Right forelimb (tissue), 1 donor: ENCODE measurements around the gene C3orf52.

ENCODE experiments used
- DNase-seq: peaks from one replicate; pipeline ENCODE4 v3.0.0-alpha.2; 2018

Gene C3orf52

DNA sequence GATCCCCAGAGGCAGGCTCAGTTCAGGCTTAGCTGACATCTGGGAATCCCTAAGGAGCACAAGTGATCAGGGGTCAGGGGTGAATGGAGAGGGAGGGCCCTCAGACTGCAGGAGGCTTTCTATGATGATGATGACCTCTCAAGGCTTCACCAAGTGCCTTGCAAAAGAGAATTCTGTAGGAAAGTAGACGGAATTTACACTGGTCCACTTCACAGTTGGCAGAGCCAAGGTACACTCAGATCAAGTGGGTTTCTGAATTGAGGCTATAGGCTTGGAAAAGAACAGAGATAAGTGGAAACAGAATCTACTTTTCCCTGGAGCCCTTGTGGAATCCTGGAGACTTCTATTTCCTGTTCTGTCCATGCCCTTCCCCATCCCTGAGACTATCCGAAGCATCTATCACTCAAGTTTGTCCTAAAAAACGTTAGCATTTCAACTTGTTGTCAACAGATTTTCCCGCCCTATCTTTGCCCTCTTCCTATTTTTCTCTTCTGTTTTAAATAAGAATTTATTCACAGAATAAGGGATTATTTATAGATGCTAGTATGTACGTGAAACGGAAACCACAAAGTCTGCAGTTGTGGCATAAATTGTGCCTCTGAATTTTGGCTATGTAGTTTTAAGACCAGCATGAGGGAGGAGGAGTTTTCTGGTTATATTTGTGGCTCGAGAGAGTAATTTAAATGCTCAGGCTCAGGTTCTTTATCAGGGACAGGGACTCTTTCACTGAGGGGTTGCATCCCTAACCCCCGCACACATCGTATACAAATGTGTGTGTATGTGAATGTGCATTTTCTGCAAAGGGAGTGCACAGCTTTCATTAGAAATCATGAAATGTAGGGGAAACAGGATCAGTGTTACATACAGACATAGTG, 34.0 kb downstream of the C3orf52 start:
- no peak for DNase-seq

DNA sequence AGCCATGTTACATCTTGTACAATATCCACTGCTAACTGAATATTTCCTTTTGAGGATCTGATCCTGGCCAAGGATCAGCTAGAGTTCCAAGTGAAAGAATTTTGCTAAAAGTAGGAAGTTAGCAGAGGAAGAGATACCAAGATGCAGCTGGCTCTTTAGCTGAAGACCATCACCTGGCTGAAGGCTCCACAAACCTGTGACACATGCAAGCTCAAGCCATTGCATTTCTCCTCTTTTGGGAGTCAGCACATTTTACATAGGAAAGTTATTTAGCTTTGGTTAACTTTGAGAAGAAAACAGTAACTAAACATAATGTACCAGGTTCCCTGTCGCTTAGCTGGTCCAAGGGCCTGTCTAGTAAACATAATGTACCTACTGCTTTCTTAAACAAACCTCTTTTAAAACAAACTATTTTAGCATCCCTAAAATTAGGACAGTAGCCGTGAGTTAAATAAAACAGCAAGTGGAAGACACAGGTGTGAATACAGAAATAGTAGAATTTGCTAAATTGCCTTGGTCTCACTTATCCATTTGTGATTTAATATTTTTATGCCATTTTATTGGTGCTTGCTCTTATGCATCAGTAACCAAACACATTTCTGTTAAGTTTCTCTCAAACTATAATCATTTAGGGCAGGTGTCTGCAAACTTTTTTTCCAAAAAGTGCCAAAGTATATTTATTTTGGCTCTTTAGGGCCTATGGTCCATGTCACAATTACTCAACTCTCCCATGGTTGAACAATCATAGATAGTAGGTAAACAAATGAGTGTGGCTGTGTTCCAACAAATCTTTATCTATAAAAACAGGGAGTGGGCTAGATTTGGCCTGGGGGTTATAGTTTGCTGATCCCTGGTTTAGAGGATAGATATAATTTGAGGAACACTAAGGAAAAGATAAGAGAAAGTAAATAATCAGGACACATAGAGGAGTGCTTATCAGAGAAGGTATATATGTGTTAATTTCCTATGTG, 35.7 kb downstream of the C3orf52 start:
- DNase-seq: no peak

DNA sequence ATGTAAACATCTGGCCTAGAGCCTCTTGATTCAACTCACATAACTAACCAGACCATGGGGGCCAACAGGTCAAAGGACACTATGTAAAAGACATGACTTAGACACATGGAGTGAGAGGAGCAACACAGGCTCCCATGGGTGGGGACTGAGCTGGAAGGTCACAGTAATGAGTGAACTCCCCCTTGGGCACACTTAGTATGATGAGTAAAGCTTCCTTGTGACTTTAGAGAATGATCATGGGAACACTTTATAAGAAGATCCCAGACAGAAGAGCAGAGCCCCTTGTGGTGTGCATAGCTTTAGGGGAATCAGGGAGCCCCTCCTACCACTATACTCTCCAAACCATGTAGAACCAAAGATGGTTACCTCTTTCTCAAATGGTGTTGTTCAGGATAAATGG, 36.7 kb downstream of the C3orf52 start:
- no peak for DNase-seq

- DNase-seq: no peak
These were observed 37.4 kb downstream of the C3orf52 start for GRCh38 chr3:112123548-112123947.

DNA sequence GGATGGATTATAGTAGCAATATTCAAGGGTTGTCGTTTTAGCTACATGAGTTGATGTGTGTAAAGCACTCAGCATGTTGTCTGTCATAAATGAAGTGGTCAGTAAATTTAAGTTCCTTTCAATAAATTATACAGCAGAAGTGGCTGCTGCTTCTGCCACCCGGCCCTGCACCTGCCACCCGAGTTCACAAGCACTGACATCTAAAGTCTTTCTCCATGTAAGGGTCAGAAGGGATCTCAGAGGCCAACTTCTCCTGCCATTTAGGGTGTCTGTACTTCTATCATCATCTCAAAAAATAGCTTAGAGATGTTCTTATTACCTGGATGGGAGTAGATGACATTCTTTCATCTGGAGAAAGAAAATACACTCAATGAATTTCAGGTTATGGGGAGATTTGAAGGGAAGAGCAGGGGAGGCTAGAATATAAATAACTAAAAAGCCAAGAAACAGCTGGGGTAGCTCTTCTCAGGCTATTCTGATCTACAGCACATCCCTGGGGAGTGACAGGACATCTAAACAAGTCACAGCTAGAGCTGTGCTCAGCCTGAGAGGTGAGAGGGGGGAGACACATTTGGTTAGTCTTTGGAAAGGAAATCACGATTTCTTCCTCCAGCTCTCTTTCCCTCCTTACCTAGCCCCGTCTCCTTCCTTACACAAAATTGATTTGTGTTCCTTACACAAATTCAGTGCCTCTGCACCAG, 38.9 kb downstream of the C3orf52 start:
- DNase-seq: no peak

GRCh38 chr3:112126511-112126911, 40.3 kb downstream of the C3orf52 start:
- no peak for DNase-seq

GRCh38 chr3:112127522-112128494, 41.6 kb downstream of the C3orf52 start:
- no peak for DNase-seq

GRCh38 chr3:112128843-112129727, 42.9 kb downstream of the C3orf52 start:
- no peak for DNase-seq

DNA sequence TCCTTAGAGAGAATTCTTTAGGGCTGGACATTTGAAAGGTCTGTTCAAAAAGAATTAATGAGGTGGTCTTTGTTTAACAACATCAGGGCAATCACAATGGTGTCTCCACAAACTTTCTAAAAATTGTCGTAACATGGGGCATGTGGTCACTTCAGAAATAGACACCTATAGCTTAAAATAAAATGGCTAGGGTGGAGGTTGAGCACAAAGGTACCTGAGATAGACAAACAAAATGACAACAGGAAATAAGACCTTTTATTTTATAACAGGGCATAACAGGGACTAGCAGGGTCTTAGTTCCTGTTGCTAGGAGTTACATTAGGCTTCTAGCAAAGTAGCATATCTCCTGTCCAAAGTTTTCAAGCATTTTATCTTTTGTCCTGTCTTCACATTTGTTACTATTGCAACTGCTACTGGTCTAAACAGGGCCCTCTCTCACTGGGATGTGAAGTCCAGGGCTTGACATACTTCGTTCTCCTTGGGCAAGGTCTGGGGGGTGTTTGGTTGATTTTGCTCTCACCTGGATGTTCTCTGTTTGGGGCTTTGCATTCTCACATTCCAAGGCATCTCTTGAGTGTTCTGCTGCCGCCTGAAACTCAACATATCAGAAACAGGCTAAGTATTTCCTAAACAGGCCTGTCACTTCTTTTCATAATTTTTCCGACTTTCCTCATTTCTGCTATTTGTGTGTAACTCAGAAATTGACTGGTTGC, 43.9 kb downstream of the C3orf52 start:
- no peak for DNase-seq

- DNase-seq: no peak
These were observed 44.4 kb downstream of the C3orf52 start for GRCh38 chr3:112130638-112130993.

DNA sequence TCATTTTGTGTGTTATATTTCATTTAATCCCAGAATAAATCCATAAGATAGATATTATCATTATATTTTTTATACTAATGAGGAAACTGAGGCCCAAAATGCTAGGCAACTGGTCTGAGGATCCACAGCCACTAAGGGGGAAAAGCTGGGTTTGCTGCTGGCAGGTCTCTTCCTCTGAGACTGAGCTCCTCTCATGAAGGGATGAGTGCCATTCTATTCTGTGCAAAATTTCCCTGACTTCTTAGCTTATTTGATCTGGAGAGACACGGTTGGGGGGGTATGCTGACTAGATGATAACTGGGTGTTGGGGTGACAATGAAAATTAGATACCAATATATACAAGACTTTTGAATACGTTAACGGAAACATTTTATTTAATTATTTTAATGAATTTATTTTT, 44.9 kb downstream of the C3orf52 start:
- no peak for DNase-seq

GRCh38 chr3:112132088-112132487, 45.9 kb downstream of the C3orf52 start:
- no peak for DNase-seq

GRCh38 chr3:112132554-112132953, 46.4 kb downstream of the C3orf52 start:
- DNase-seq: no peak

GRCh38 chr3:112132975-112133448, 46.8 kb downstream of the C3orf52 start, which contains the start of gene GCSAM:
GCSAM (minus strand) TSS chr3:112133248; CDS start chr3:112133120, 128 bp downstream.
- no peak for DNase-seq

- DNase-seq: no peak
These were observed 47.6 kb downstream of the C3orf52 start for GRCh38 chr3:112133626-112134334.

DNA sequence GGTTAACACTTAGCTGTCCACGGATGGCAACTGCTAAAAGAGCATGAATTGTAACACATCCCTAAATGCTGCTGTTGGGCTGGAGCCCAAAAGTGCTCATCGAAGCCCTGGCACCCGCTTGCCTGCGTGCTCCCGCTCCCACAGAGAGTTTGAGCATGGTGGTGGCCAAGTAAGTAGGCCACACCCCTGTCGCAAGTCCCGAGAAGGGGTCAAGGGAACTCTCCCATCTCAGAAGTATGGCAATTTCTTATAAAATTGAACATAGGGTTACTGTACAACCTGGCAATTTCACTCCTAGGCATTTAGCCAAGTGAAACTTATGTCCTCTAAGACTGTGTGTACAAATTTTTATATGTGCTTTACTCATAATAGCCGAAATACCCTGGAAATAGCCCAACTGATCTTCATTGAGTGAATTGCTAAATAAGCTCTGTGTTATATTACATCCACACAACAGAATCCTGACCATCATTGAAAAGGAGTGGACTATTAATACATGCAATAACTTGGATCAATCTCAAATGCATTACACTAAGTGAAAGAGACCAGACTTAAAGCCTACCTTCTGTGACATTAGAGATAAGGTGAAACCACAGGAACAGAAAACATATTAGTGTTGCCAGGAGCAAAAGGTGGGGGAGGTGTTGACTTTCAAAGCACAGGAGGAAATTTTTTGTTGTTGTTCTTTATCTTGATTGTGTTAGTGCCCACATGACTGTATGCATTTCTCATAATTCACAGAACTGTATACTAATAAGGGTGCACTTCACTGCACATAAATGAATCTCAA, 48.3 kb downstream of the C3orf52 start:
- no peak for DNase-seq

- no peak for DNase-seq
These were observed 49.9 kb downstream of the C3orf52 start for GRCh38 chr3:112136046-112136445.

GRCh38 chr3:112136959-112137693, 50.9 kb downstream of the C3orf52 start:
- no peak for DNase-seq
